ENCODE data around the gene IFT122.

IFT122 gene

GRCh38 chr3:129434140-129434539 is 5.9 kb upstream of the IFT122 start:
- no peak for DNase-seq (ENCODE audit: low read depth in 2 of 2)

DNA sequence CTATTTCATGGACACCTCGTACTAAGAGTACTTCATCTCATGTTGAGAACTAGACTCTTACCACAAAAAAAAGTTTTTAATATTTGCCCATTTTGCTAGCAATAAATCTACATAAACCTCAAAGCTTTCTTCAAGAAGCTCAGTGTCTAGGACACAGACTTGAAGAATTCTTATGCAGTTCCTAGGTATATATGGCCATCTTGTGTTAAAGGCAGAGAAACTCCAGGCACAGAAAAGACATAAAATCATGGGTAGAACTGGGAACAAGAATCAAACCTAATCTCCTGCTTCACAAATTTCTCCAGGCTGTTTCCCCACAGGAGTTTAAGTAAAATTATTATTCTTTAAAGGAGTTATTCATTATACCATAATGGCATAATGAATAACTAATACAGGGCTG is 4.7 kb upstream of the IFT122 start:
- no peak for DNase-seq (ENCODE audit: low read depth in 2 of 2)

GRCh38 chr3:129439226-129439816 is 703 bp upstream of the IFT122 start:
- peak; percentile 15 to 34 for DNase-seq (ENCODE audit: low read depth in 2 of 2)

GRCh38 chr3:129440618-129441190 is 680 bp downstream of the IFT122 start:
- DNase-seq (ENCODE audit: low read depth in 2 of 2): no peak

- DNase-seq (ENCODE audit: low read depth in 2 of 2): no peak
Measured at GRCh38 chr3:129441215-129441614, 1.2 kb downstream of the IFT122 start.

DNA sequence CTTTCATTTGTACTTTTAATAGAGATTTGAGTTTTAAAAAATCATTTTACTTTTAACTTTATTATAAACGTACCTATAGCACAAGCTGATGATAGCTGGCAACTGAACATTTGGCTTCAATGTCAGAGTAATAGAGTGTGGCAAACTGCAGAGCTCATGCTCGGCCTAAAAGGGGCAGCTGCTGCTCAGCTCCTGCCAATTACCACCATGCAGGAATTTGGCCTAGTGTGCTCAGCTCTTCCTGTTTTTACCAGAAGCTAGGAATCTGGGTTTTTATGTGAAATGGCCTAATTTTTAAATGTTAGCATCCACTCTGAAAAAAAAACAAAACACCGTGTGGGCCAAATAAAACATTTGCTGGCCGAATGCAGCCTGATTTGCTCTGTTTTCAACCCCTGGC is 1.8 kb downstream of the IFT122 start:
- DNase-seq (ENCODE audit: low read depth in 2 of 2): no peak

- no peak for DNase-seq (ENCODE audit: low read depth in 2 of 2)
Measured at GRCh38 chr3:129442486-129442885, 2.5 kb downstream of the IFT122 start.

DNA sequence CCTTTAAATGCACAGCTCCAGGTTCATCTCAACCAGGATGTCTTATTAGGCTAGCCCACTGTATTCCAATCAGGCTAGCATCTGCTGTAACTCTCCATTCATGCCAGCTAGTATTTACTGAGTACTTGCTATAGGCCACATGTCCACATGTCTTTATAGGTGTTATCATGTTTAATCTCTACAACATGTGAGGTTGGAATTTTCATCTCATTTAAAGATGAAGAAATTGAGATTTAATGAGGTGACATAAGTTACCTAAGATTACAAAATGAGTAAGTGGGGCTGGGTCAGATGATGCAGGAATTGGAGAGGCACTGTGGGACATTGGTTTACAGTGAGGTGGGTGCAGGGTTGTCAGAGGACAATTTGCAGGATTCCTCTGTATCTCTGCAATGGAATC is 2.9 kb downstream of the IFT122 start:
- no peak for DNase-seq (ENCODE audit: low read depth in 2 of 2)

- DNase-seq (ENCODE audit: low read depth in 2 of 2): no peak
Measured at GRCh38 chr3:129445471-129445870, 5.4 kb downstream of the IFT122 start.

DNA sequence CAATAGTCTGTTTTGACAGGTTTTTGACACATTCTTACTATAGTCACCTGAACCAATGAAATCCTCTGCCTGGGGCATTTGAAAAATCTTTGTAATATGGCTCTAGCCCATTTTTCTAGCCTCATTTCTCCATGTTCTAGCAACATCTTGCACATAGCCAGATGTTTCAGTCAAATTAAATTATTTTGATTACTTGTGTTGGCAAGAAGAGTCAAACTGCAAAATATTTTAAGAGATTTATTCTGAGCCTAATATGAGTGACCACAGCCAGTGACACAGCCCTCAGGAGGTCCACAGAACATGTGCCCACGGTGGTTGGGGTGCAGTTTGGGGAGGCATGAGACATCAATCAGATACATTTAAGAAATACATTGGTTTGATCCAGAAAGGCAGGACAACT is 6.9 kb downstream of the IFT122 start:
- no peak for DNase-seq (ENCODE audit: low read depth in 2 of 2)

DNA sequence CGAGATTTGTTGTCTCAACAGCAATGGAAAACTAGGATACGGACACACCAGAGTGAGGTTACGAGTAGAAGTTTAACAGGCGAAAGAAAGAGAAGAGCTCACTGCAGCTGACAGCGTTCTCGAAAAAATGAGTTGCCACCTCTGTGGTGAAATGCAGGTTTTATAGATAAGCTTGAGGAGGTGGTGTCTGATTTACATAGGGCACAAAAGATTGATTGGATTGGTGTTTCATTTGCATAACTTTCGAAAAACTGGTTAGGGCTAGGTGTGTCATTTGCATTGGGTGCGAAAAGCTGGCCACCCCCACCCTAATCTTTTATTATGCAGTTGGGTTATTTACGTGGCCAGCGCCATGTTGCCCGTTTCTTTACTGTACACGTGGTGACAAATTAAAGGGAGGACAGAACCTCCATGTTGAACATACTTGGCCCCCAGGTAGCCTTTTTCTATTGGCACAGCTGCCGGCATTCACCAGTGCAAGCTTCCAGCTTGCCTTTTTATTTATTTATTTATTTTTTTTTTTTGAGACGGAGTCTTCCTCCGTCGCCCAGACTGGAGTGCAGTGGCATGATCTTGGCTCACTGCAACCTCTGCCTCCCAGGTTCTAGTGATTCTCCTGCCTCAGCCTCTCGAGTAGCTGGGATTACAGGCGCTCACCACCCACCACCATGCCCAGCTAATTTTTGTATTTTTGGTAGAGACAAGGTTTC is 8.3 kb downstream of the IFT122 start:
- no peak for DNase-seq (ENCODE audit: low read depth in 2 of 2)

DNA sequence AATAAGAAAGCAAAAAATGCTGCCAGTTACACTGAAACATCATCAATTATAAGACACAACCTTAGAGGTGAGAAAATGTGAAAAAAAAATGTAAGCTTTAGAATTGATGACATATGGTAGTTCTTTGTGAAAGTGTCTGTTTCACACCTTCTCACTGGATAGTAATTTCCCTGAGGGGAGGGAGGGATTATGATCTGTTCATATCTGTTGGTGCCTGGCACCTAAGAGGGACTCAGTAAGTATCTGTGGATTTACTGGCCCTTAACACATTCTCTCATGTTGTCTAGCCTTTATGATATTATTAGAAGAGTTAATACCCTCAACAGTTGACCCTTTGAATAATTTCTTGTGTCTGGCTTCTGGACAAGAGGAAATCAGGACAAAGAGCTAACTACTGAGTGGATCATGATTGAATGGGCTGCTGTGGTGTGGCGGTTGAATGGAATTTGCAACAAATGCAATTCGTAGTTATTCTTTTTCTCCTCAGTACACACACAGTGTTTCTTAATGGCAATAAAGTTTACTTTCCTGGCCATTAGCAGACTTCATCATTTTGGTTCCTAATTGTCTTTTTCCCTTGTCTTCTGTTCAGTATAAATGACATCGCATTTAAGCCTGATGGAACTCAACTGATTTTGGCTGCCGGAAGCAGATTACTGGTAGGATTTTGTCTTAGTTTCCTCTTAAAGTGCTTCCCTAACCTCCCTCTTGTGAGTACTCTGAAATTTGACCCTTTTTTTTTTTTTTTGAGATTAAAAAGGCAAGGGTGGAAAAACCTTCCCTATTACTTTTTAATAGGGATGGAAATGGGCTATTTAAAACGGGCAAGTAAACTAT is 9.5 kb downstream of the IFT122 start:
- no peak for DNase-seq (ENCODE audit: low read depth in 2 of 2)

GRCh38 chr3:129453732-129454131 is 13.7 kb downstream of the IFT122 start:
- no peak for DNase-seq (ENCODE audit: low read depth in 2 of 2)

DNA sequence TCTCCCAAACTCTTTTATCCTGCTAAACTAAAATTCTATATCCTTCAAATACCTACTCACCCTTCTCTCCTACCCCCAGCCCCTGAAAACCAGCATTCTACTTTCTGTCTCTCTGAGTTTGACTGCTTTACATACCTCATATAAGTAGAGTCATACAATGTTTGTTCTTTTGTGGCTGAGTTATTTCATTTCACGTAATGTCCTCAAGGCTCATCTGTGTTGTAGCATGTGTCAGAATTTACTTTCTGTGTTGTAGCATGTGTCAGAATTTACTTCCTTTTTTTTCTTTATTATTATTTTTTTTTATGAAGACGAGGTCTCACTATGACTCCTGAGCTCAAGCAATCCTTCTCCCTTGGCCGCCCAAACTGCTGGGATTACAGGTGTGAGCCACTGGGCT is 20.1 kb downstream of the IFT122 start:
- DNase-seq (ENCODE audit: low read depth in 2 of 2): no peak

DNA sequence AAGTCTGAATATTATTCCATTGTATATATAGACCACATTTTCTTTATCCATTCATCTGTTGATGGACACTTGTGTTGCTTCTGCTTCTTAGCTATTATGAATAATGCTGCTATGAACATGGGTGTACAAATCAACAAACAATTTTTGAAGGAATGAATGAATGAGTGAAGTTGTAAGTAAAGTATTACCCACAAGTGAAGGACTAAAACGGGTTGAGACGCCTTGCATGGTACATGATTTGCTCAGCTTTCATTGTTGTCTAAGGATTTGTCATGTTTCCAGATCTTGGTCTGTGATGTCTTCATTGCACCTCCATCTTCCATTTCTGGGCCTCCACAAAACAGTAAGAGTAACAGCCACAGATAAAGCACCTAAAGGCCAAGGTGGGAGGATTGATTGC is 20.5 kb downstream of the IFT122 start:
- DNase-seq (ENCODE audit: low read depth in 2 of 2): no peak

- DNase-seq (ENCODE audit: low read depth in 2 of 2): no peak
Measured at GRCh38 chr3:129461022-129461421, 21.0 kb downstream of the IFT122 start.

DNA sequence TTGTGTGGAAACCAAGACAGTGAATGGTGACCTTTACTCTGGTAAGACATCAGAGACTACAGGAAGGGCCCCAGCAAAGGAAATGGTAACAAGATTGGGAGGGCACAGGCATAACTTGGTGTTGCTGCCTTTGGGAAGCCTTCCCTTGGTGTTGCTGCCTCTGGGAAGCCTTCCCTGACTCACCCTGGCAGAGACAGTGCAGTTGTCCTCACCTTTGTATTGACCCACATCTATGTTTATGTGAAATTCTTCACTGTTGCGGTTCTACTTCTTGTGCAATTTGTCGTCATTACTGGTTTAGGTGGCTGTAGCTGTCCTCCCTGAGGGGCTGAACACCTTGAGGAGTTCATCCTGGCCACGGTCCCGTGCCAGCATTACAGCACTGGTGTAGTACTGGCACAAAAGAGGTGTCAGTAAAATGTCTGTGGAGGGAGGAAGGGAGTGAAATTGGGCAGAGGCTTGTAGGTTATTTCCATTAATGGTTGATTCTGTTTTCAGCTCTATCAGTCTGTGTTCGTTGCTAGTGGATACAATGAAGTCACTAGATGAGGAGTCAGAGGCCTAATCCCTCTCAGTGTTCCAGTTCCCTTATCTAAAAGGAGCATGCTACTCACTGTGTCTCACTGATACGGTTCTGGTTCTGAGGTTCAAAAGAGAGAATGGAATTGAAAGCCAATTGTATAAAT is 21.6 kb downstream of the IFT122 start:
- DNase-seq (ENCODE audit: low read depth in 2 of 2): no peak

DNA sequence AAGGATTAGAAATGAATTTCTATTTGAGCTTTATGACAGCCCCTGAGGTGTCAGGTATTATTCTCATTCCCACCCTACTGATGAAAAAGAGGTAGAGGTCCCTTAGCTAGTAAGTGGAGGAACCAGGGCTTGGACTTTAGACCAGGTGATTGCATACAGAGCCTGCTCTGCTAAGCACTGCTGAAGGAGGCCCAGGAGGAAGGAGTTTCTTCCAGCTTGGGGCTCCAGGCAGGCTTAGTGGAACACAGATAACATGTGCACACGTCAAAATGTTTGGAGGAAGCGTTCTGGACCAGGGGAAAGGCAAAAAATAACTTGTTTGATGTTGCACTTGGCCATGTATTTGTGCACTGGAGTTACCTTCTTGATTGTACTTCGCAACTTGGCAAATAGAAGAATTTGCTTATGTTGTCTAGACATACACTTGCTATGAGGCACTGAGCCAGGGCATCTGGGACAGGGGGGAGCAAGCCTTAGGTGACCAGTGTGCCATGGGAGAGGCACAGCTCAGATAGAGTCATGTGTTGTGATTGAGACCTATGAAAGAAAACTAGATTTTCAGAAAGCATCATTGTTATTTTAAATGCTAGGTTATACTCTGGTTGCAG is 22.4 kb downstream of the IFT122 start:
- no peak for DNase-seq (ENCODE audit: low read depth in 2 of 2)

GRCh38 chr3:129463094-129463493 is 23.1 kb downstream of the IFT122 start:
- no peak for DNase-seq (ENCODE audit: low read depth in 2 of 2)

DNA sequence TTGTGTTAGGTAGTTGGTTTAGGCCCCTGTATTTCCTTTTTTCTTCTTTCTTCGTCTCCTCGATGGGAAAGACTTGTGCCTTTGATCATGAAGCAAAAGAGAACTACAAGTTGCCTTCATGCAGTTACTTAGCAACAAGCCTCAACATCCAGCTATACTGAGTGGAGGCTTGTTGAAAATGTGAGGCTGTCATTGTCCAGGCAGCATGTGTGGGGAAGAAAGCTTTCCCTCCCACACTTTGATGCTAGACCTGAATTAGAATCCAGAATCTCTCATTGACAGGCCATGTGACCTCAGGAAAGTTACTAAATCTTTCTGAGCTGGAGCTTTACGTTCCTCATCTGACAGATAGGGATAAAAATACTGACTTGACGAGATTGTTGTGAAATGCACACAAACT is 23.7 kb downstream of the IFT122 start:
- DNase-seq (ENCODE audit: low read depth in 2 of 2): no peak

GRCh38 chr3:129467932-129468331 is 27.9 kb downstream of the IFT122 start:
- DNase-seq (ENCODE audit: low read depth in 2 of 2): no peak

GRCh38 chr3:129469026-129469425 is 29.0 kb downstream of the IFT122 start:
- DNase-seq (ENCODE audit: low read depth in 2 of 2): no peak

All from stimulated activated CD8-positive, alpha-beta memory T cell treated with anti-CD3 and anti-CD28 coated beads, Interleukin-2, amount 100 ng/mL, for 48 hours (primary cell).